WERI-Rb-1 (cell line): ENCODE measurements around the gene TMEM222.

Experiments used
- DNase-seq: peaks from one replicate; pipeline ENCODE4 v3.0.0-alpha.2; 2020
- H3K27ac ChIP-seq: fragments of 250-450 bp; sonication (Bioruptor Pico); 2 replicates; pipeline ENCODE4 v1.5.1; 2020; ENCODE audit warnings: mild to moderate bottlenecking, moderate library complexity
- H3K27me3 ChIP-seq: fragments of 250-450 bp; sonication (Bioruptor Pico); 2 replicates; pipeline ENCODE4 v1.5.1; 2021; ENCODE audit warnings: mild to moderate bottlenecking, low read depth, moderate library complexity; ENCODE audit not compliant: insufficient read depth, severe bottlenecking
- H3K36me3 ChIP-seq: fragments of 250-450 bp; sonication (Bioruptor Pico); 2 replicates; pipeline ENCODE4 v1.5.1; 2020; ENCODE audit warnings: mild to moderate bottlenecking, moderate library complexity
- H3K4me3 ChIP-seq: 2 replicates; pipeline ENCODE4 v1.5.1; 2011; ENCODE audit warnings: low read depth, mild to moderate bottlenecking, control low read depth, low read length
- H3K9me3 ChIP-seq: fragments of 250-450 bp; sonication (Bioruptor Pico); 2 replicates; pipeline ENCODE4 v1.5.1; 2021; ENCODE audit warnings: mild to moderate bottlenecking, moderate library complexity; ENCODE audit not compliant: severe bottlenecking
- CTCF ChIP-seq: IDR thresholded peaks from 2 replicates; pipeline ENCODE4 v1.5.1; 2011; ENCODE audit warnings: low read depth, mild to moderate bottlenecking, control low read depth, inconsistent platforms, low read length

Gene TMEM222

GRCh38 chr1:27357281-27358037, 35.5 kb downstream of the TMEM222 start:
- Histone ChIP-seq H3K9me3 (no peaks in the 10 kb centered on the region), H3K27ac (no peak overlapping the region), H3K4me3 (no peak overlapping the region), H3K36me3 (peaks cover 8% of the 10 kb centered on the region), H3K27me3 (no peaks in the 10 kb centered on the region)
- TF ChIP-seq CTCF, result peak; percentile 97
- DNase-seq, result peak; percentile 70

- H3K9me3 ChIP-seq, result no peaks in the 10 kb centered on the region
- no peak overlapping the region for H3K4me3 ChIP-seq
- DNase-seq, result no peak
- H3K27ac ChIP-seq, result no peak overlapping the region
- peaks cover 8% of the 10 kb centered on the region for H3K36me3 ChIP-seq
- no peaks in the 10 kb centered on the region for H3K27me3 ChIP-seq
- no peak for TF ChIP-seq CTCF
Observed at GRCh38 chr1:27358038-27358927, 36.3 kb downstream of the TMEM222 start.

- H3K4me3 ChIP-seq, result no peak overlapping the region
- no peak for DNase-seq
- no peaks in the 10 kb centered on the region for H3K9me3 ChIP-seq
- no peaks in the 10 kb centered on the region for H3K27me3 ChIP-seq
- H3K27ac ChIP-seq, result no peak overlapping the region
- H3K36me3 ChIP-seq, result 0 out of 2 replicates have a peak, but pooled peaks cover 6% of the 10 kb centered on the region
- TF ChIP-seq CTCF, result no peak
Observed at GRCh38 chr1:27358928-27359313, 37.0 kb downstream of the TMEM222 start.

GRCh38 chr1:27359822-27360158, 37.8 kb downstream of the TMEM222 start:
- H3K36me3 ChIP-seq, result 0 out of 2 replicates have a peak, but pooled peaks cover 9% of the 10 kb centered on the region
- TF ChIP-seq CTCF, result no peak
- H3K9me3 ChIP-seq, result no peaks in the 10 kb centered on the region
- no peak overlapping the region for H3K27ac ChIP-seq
- no peaks in the 10 kb centered on the region for H3K27me3 ChIP-seq
- no peak overlapping the region for H3K4me3 ChIP-seq
- no peak for DNase-seq

- TF ChIP-seq CTCF, result no peak
- no peaks in the 10 kb centered on the region for H3K9me3 ChIP-seq
- no peak overlapping the region for H3K27ac ChIP-seq
- no peak for DNase-seq
- no peaks in the 10 kb centered on the region for H3K27me3 ChIP-seq
- H3K4me3 ChIP-seq, result no peak overlapping the region
- H3K36me3 ChIP-seq, result 0 out of 2 replicates have a peak, but pooled peaks cover 5% of the 10 kb centered on the region
Observed at GRCh38 chr1:27360159-27361043, 38.4 kb downstream of the TMEM222 start.
